GM12873 (cell line): ENCODE results near the gene ZFYVE28.

ENCODE experiments used
- CTCF ChIP-seq: IDR thresholded peaks from 2 replicates; pipeline ENCODE4 v1.5.1; 2012; ENCODE audit warnings: low read depth, mild to moderate bottlenecking, moderate library complexity, low read length, control low read depth; ENCODE audit not compliant: insufficient read depth; ENCODE audit errors: missing control alignments

ZFYVE28 gene

GRCh38 chr4:2390784-2391421 lies 27.5 kb downstream of the ZFYVE28 start:
- TF ChIP-seq CTCF: no peak

DNA sequence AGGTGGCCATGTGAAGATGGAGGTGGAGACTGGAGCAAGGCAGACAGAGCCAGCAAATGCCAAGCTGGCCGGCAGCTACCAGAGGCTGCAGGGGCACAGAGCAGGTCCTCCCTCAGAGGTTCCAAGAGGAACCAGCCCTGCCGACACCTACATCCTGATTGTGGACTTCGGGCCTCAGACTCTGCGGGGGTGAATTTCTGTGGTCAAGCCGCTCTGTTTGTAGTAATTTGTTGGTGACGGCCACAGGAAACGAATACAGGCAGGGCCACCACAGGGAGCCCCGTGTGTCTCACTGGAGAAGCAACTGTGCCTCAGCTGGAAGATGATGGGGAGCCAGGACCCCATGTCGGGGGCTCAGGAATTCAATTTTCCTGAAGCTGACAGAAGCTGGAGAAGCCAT lies 28.3 kb downstream of the ZFYVE28 start:
- TF ChIP-seq CTCF: no peak

DNA sequence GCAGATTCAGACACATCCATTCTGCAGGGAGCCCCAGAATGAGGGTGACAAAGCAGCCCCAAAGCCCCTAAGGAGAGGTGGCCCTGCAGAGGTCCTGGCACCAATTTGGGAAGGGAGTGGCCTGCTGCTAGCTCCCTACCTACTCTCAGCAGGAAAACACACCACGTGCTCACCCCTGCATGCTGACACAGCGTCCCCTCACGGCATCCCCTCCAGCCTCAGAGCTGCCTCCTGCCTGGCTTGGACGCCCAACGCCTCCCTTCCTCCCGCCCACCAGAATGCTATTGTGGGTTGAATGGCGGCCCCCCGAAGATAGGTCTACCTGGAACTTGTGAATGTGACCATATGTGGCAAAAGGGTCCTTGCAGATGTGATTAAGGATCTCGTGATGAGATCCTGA lies 28.8 kb downstream of the ZFYVE28 start:
- TF ChIP-seq CTCF: no peak

- TF ChIP-seq CTCF: no peak
Measured at GRCh38 chr4:2388429-2389182, 29.8 kb downstream of the ZFYVE28 start.

- no peak for TF ChIP-seq CTCF
Measured at GRCh38 chr4:2387829-2388228, 30.6 kb downstream of the ZFYVE28 start.

GRCh38 chr4:2387218-2387617 lies 31.2 kb downstream of the ZFYVE28 start:
- TF ChIP-seq CTCF: no peak

DNA sequence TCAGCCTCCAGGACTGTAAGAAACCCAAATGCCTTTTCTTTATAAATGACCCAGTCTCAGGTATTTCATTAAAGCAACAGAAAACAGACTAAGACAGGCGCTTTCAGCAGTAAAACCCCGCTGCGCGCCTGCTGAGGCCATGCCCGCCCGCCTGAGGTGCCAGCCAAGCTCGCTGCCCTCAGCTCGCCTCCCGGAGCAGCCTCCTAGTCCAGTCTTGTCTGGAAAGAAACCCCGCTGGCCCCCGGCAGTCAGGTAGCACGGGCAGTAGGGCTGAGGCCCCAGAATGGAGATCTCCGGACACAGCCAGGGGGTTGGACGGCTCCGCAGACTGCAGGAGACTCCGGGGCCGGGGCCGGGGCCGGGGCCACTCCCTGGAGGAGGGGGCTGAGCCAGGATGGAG lies 31.7 kb downstream of the ZFYVE28 start:
- TF ChIP-seq CTCF: no peak
